SU-DHL-6 (cell line): ENCODE data around the gene DSCAML1.

ENCODE experiments used
- EZH2phosphoT487 ChIP-seq: fragments of 200-600 bp; sonication (generic), shearing (Covaris generic); conservative IDR thresholded peaks from 2 replicates; pipeline ENCODE4 v1.6.1; 2018; ENCODE audit warnings: mild to moderate bottlenecking, antibody characterized with exemption, low read length, moderate library complexity, mixed read lengths
- TF ChIP-seq, protein P1 (sequence below): fragments of 200-600 bp; sonication (generic); IDR thresholded peaks from one replicate; pipeline ENCODE4 v1.5.1; 2017; ENCODE audit warnings: antibody characterized with exemption, mild to moderate bottlenecking, low read length, moderate library complexity; ENCODE audit not compliant: insufficient read depth, poor library complexity, severe bottlenecking

DNA sequence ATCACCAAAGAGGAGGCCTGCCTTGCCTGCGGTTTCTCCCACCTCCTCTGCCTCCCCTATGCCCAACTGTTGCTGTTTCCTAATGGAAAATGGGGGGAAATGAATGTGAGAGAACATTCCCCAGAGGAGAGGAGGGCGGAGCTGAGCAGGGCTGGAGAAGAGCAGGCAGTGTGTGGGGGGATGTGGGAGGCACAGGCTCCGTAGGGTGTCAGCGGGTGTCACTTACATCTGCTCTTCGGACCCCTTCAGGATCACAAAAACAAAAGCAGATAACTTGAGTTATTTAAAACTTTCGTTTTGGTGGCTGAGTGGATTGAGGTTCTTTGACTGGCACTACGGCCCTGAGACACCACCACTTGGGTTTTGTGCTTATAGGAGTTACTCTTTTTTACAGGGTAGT is 375.5 kb downstream of the DSCAML1 start:
- no peak for TF ChIP-seq EZH2phosphoT487
- TF ChIP-seq, protein P1, sequence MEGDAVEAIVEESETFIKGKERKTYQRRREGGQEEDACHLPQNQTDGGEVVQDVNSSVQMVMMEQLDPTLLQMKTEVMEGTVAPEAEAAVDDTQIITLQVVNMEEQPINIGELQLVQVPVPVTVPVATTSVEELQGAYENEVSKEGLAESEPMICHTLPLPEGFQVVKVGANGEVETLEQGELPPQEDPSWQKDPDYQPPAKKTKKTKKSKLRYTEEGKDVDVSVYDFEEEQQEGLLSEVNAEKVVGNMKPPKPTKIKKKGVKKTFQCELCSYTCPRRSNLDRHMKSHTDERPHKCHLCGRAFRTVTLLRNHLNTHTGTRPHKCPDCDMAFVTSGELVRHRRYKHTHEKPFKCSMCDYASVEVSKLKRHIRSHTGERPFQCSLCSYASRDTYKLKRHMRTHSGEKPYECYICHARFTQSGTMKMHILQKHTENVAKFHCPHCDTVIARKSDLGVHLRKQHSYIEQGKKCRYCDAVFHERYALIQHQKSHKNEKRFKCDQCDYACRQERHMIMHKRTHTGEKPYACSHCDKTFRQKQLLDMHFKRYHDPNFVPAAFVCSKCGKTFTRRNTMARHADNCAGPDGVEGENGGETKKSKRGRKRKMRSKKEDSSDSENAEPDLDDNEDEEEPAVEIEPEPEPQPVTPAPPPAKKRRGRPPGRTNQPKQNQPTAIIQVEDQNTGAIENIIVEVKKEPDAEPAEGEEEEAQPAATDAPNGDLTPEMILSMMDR = no peak
